GM18498 (cell line): ENCODE results near the gene CPAMD8.
"Not testable (repeated sequence)": the region's sequence is repeated elsewhere in the genome, so short reads cannot be mapped to it uniquely, and the experiment has no call there.

Experiments
- ATAC-seq: cut with Tn5 transposase; IDR thresholded peaks from one replicate; pipeline ENCODE4 v1.9.1; 2021; ENCODE audit warnings: mild to moderate bottlenecking, moderate library complexity; ENCODE audit not compliant: unreplicated experiment

Gene CPAMD8

GRCh38 chr19:16951529-16951928 is 75.1 kb downstream of the CPAMD8 start:
- no peak for ATAC-seq

- no peak for ATAC-seq
Observed at GRCh38 chr19:16949496-16950023, 77.0 kb downstream of the CPAMD8 start.

GRCh38 chr19:16946951-16947940 is 79.4 kb downstream of the CPAMD8 start:
- no peak for ATAC-seq

GRCh38 chr19:16945762-16946465 is 80.7 kb downstream of the CPAMD8 start:
- ATAC-seq: no peak

GRCh38 chr19:16945364-16945714 is 81.3 kb downstream of the CPAMD8 start:
- ATAC-seq: no peak

GRCh38 chr19:16944626-16945363 is 81.8 kb downstream of the CPAMD8 start:
- ATAC-seq: no peak

GRCh38 chr19:16943942-16944625 is 82.5 kb downstream of the CPAMD8 start:
- ATAC-seq: no peak

GRCh38 chr19:16943090-16943489 is 83.5 kb downstream of the CPAMD8 start:
- ATAC-seq: not testable (repeated sequence)

- no peak for ATAC-seq
Observed at GRCh38 chr19:16942583-16942982, 84.0 kb downstream of the CPAMD8 start.

- ATAC-seq: no peak
Observed at GRCh38 chr19:16940626-16941025, 86.0 kb downstream of the CPAMD8 start.

- not testable (repeated sequence) for ATAC-seq
Observed at GRCh38 chr19:16940063-16940462, 86.5 kb downstream of the CPAMD8 start.

- ATAC-seq: no peak
Observed at GRCh38 chr19:16938211-16938610, 88.4 kb downstream of the CPAMD8 start.

GRCh38 chr19:16937796-16938195 is 88.8 kb downstream of the CPAMD8 start:
- ATAC-seq: not testable (repeated sequence)

GRCh38 chr19:16936901-16937300 is 89.7 kb downstream of the CPAMD8 start:
- ATAC-seq: no peak

- ATAC-seq: no peak
Observed at GRCh38 chr19:16934489-16934888, 92.1 kb downstream of the CPAMD8 start.

GRCh38 chr19:16931306-16931705 is 95.3 kb downstream of the CPAMD8 start:
- ATAC-seq: no peak

GRCh38 chr19:16930753-16931152 is 95.9 kb downstream of the CPAMD8 start:
- ATAC-seq: no peak

GRCh38 chr19:16928916-16929315 is 97.7 kb downstream of the CPAMD8 start:
- ATAC-seq: no peak

- no peak for ATAC-seq
Observed at GRCh38 chr19:16928351-16928750, 98.3 kb downstream of the CPAMD8 start.

- no peak for ATAC-seq
Observed at GRCh38 chr19:16927883-16928282, 98.7 kb downstream of the CPAMD8 start.
